ENCODE data around the gene DPCD. TPM values are rescaled to one million over a fixed set of nuclear protein-coding genes. Genes with fewer than 3 reads are reported as not detected.
A peak's percentile ranks its signal among the peaks of the same experiment; 100 is the strongest.
"Not testable (repeated sequence)": the region's sequence is repeated elsewhere in the genome, so short reads cannot be mapped to it uniquely, and the experiment has no call there.

DPCD gene
- total RNA-seq, 2 donors from 2014 or later = 33.3 to 52.0 TPM

GRCh38 chr10:101588879-101589278, 758 bp downstream of the DPCD start:
- Histone ChIP-seq H3K9me3 (ENCODE audit: control insufficient read depth, low read length) (no peaks in the 10 kb centered on the region), H3K27ac (ENCODE audit: low read depth, low read length) (no peak overlapping the region), H3K36me3 (ENCODE audit: control insufficient read depth, insufficient read depth, low read length) (peaks cover 25% of the 10 kb centered on the region), H3K4me3 (ENCODE audit: low read length) (peak overlapping the region; percentile 90), H3K9ac (ENCODE audit: extremely low read depth, low read length, poor library complexity, severe bottlenecking) (peak overlapping the region; percentile 38), H3K4me1 (ENCODE audit: control insufficient read depth, insufficient read depth, low read length) (no peaks in the 10 kb centered on the region), H3K27me3 (ENCODE audit: control insufficient read depth, insufficient read depth, low read length, poor library complexity, severe bottlenecking) (no peaks in the 10 kb centered on the region)
- WGBS, 2 experiments (ENCODE audit: insufficient coverage in 1 of 2, insufficient read length in 1 of 2) = 54 to 64% methylated on average over 4 to 5 of the region's 5 CpGs
- Mint-ChIP-seq H3K27me3 (ENCODE audit: insufficient read depth) (no peaks in the 10 kb centered on the region), H3K4me1 (peaks cover 18% of the 10 kb centered on the region), H3K36me3 (ENCODE audit: low read depth) (peaks cover 16% of the 10 kb centered on the region), H3K27ac (no peak overlapping the region), H3K4me3 (peak overlapping the region; percentile 92), H3K9me3 (no peaks in the 10 kb centered on the region)
- DNase-seq = no peak
- TF ChIP-seq CTCF (conservative IDR thresholded peaks at IDR 0.05) = no peak

- H3K9me3 Mint-ChIP-seq; H3K27ac Mint-ChIP-seq; H3K4me3 ChIP-seq (ENCODE audit: low read length); H3K27me3 ChIP-seq (ENCODE audit: control insufficient read depth, insufficient read depth, low read length, poor library complexity, severe bottlenecking); H3K27ac ChIP-seq (ENCODE audit: low read depth, low read length); H3K27me3 Mint-ChIP-seq (ENCODE audit: insufficient read depth); H3K36me3 Mint-ChIP-seq (ENCODE audit: low read depth); H3K4me3 Mint-ChIP-seq; H3K9ac ChIP-seq (ENCODE audit: extremely low read depth, low read length, poor library complexity, severe bottlenecking); DNase-seq; H3K9me3 ChIP-seq (ENCODE audit: control insufficient read depth, low read length): not testable (repeated sequence)
- Histone ChIP-seq H3K36me3 (ENCODE audit: control insufficient read depth, insufficient read depth, low read length) (peaks cover 20% of the 10 kb centered on the region), H3K4me1 (ENCODE audit: control insufficient read depth, insufficient read depth, low read length) (peaks cover 13% of the 10 kb centered on the region)
- WGBS, 2 experiments (ENCODE audit: insufficient coverage in 1 of 2, insufficient read length in 1 of 2) = 92 to 100% methylated on average over 2 of the region's 2 CpGs
- peaks cover 29% of the 10 kb centered on the region for H3K4me1 Mint-ChIP-seq
Measured at GRCh38 chr10:101593331-101593730, 5.2 kb downstream of the DPCD start.

- Histone ChIP-seq H3K27ac (ENCODE audit: low read depth, low read length) (no peak overlapping the region), H3K27me3 (ENCODE audit: control insufficient read depth, insufficient read depth, low read length, poor library complexity, severe bottlenecking) (no peaks in the 10 kb centered on the region), H3K4me1 (ENCODE audit: control insufficient read depth, insufficient read depth, low read length) (peaks cover 16% of the 10 kb centered on the region), H3K4me3 (ENCODE audit: low read length) (no peak overlapping the region), H3K9me3 (ENCODE audit: control insufficient read depth, low read length) (no peaks in the 10 kb centered on the region), H3K9ac (ENCODE audit: extremely low read depth, low read length, poor library complexity, severe bottlenecking) (no peak overlapping the region), H3K36me3 (ENCODE audit: control insufficient read depth, insufficient read depth, low read length) (peaks cover 20% of the 10 kb centered on the region)
- H3K27ac Mint-ChIP-seq = no peak overlapping the region
- 96 to 99% methylated on average over 8 to 13 of the region's 13 CpGs for WGBS, 2 experiments (ENCODE audit: insufficient coverage in 1 of 2, insufficient read length in 1 of 2)
- H3K4me3 Mint-ChIP-seq = no peak overlapping the region
- DNase-seq = no peak
- H3K9me3 Mint-ChIP-seq = no peaks in the 10 kb centered on the region
- peaks cover 37% of the 10 kb centered on the region for H3K4me1 Mint-ChIP-seq
- no peaks in the 10 kb centered on the region for H3K27me3 Mint-ChIP-seq (ENCODE audit: insufficient read depth)
- TF ChIP-seq CTCF (conservative IDR thresholded peaks at IDR 0.05) = peak; percentile 47
- peaks cover 6% of the 10 kb centered on the region for H3K36me3 Mint-ChIP-seq (ENCODE audit: low read depth)
Measured at GRCh38 chr10:101595591-101596433, 7.7 kb downstream of the DPCD start.

Measured in endodermal cell (in vitro differentiated cells).